Astrocyte of the cerebellum (primary cell): ENCODE measurements around the gene BMP15.

Experiments used
- DNase-seq: peaks from one replicate; pipeline ENCODE4 v3.0.0-alpha.2; 2011; ENCODE audit warnings: low read depth
- H3K4me3 ChIP-seq: 2 replicates; pipeline ENCODE4 v1.5.1; 2011; ENCODE audit warnings: mild to moderate bottlenecking, low read depth, low read length, moderate library complexity
- in situ Hi-C: cut with HindIII; loops from 2 replicates; pipeline ENCODE4 v1.10.0; 2017; ENCODE audit warnings: low sequenced_read_pairs
- TF ChIP-seq, protein P1 (sequence below): IDR thresholded peaks from 2 replicates; pipeline ENCODE4 v1.5.1; 2012; ENCODE audit warnings: low read length, low read depth, moderate library complexity, mild to moderate bottlenecking; ENCODE audit errors: missing control alignments

The BMP15 gene

DNA sequence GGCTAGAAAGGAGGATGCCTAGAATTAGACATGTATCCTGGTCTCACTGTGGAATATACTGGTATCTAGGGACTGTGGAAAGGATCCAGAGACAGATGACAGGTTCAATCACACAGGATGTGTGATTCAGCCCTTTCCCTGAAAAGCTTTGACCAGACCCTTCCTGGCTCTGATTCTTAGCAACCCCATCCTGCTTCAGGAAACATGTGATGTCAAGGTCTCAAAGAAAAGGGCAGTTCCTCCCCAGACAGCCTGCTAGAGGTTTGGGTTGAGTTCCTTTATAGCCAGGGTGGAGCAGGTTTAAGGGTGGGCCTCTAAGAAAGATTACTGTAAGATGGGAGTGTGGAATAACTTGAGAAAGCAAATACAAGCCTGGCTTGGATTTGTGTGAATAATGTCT is 3.0 kb downstream of the BMP15 start:
- DNase-seq, result no peak
- in situ Hi-C loops, result no loop called here
- TF ChIP-seq, protein P1, sequence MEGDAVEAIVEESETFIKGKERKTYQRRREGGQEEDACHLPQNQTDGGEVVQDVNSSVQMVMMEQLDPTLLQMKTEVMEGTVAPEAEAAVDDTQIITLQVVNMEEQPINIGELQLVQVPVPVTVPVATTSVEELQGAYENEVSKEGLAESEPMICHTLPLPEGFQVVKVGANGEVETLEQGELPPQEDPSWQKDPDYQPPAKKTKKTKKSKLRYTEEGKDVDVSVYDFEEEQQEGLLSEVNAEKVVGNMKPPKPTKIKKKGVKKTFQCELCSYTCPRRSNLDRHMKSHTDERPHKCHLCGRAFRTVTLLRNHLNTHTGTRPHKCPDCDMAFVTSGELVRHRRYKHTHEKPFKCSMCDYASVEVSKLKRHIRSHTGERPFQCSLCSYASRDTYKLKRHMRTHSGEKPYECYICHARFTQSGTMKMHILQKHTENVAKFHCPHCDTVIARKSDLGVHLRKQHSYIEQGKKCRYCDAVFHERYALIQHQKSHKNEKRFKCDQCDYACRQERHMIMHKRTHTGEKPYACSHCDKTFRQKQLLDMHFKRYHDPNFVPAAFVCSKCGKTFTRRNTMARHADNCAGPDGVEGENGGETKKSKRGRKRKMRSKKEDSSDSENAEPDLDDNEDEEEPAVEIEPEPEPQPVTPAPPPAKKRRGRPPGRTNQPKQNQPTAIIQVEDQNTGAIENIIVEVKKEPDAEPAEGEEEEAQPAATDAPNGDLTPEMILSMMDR, result no peak
- H3K4me3 ChIP-seq, result no peak overlapping the region

GRCh38 chrX:50920132-50920531 is 9.6 kb downstream of the BMP15 start:
- DNase-seq, result peak; percentile 5
- TF ChIP-seq, protein P1, result peak; percentile 37
- H3K4me3 ChIP-seq, result no peak overlapping the region
- in situ Hi-C loops, result no loop called here

- no peak overlapping the region for H3K4me3 ChIP-seq
- TF ChIP-seq, protein P1, result no peak
- DNase-seq, result no peak
- in situ Hi-C loops, result no loop called here
Observed at GRCh38 chrX:50927127-50927526, 16.6 kb downstream of the BMP15 start.

GRCh38 chrX:50941638-50942037 is 31.1 kb downstream of the BMP15 start:
- in situ Hi-C loops, result no loop called here
- no peak overlapping the region for H3K4me3 ChIP-seq
- TF ChIP-seq, protein P1, result peak; percentile 30
- no peak for DNase-seq

DNA sequence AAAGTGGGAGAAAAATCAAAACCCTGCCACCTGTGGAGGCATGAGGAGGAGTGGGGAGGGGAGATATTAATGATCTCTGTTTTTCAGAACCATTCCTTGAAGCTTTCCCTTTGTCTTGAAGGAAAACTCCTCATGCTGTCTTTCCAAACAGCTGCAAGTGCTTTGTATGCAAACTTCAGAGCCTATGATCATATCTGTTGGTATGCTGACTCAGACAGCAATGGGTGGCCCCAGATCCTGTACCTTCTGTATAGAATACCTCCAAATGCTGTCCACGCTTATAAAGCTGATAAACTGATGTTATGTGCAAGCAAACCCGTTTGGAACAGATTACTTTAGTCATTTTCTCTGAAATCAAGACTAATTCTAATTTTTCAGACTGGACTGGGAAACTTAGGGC is 31.9 kb downstream of the BMP15 start:
- in situ Hi-C loops, result no loop called here
- DNase-seq, result no peak
- no peak overlapping the region for H3K4me3 ChIP-seq
- TF ChIP-seq, protein P1, result no peak

DNA sequence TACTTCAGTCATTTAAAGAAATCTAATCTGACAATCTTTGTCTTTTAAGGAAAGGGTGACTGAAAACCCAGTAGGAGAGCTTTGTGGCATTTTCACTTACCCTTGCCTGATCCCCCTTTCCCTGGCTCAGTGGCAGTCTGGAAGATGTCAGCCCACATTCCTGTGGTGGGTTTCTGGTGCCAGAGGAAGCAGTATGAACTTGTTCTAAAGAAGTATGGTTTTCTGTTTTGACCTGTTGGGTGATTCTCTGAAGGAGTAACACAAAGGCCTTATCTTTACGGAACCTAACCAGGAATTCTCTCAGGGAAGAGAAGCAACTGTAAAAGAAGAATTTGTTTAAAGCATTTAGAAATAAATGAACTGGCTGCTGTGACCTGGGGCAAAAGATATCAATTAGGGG is 41.9 kb downstream of the BMP15 start:
- no peak for DNase-seq
- no peak overlapping the region for H3K4me3 ChIP-seq
- in situ Hi-C loops, result no loop called here
- TF ChIP-seq, protein P1, result no peak

GRCh38 chrX:50953832-50954231 is 43.3 kb downstream of the BMP15 start:
- no peak for DNase-seq
- in situ Hi-C loops, result no loop called here
- TF ChIP-seq, protein P1, result no peak
- no peak overlapping the region for H3K4me3 ChIP-seq
